Eye (tissue), 1 donor: Measurements from ENCODE around the gene DERL3.

Source experiments
- DNase-seq: peaks from one replicate; pipeline ENCODE4 v3.0.0-alpha.2; 2015

The DERL3 gene

DNA sequence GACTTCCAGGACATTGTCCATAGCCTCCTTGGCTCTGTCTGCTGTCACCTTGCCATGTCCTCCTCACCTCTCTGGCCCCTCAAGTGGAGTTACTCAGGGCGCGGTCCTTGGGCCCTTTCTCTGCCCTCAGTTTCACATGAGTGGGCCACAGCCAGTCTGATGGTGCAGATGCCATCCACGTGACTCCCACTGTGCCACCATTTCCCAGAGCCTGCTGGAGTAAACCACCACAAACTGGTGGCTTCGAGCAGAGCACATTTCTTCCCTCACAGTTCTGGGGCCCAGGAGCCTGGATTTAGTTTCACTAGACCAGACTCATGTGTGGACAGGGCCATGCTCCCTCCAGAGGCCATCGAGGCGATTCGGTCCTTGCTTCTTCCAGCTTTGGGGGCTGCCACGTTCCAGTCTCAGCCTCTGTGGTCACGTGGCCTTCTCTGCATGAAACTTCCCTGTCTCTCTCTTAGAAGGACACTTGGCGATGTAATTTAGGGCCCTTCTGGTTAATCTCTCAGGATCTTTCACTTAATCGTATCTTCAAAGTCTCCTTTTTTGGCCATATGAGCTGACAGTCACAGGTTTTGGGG is 37.5 kb downstream of the DERL3 start:
- no peak for DNase-seq

DNA sequence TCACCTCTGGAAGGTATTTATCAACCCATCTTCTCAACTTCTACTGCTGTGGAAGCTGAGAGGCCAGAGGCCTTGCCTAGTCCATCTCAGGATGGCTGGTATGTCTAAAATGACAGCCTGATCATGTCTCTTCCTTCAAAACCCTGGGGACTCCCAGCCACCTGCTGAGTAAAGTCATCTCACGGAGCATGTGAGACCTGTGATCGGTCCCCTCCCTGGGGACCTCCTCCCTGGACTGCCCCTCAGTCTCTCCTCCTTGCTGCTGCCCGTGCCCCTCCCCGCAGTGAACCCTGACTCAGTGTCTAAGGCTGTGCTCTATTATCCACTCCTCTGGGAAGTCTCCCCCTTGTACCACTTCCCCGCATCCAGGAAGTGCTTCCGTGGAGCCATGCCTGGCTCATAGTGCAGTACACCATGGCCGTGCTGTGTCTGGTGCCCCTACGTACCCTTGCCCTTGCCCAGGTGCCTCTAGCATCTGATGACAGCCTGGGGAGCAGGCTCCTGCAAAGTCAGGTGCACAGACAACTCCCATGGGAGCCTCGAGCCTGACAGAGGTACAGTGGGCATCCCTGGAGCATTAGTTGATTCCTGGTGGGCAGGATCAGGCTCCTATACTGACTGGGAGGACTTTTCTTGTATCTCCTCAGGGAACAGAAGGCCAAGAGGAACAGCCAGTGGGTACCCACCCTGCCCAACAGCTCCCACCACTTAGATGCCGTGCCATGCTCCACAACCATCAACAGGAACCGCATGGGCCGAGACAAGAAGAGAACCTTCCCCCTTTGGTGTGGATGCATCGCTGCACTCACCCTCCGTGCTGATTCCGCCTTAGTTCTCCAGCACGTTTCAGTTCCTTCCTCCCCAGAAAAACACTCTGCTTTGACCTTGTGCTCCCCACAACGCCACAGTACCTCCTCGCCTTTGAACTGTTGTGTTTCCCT is 38.2 kb downstream of the DERL3 start:
- DNase-seq, result no peak

DNA sequence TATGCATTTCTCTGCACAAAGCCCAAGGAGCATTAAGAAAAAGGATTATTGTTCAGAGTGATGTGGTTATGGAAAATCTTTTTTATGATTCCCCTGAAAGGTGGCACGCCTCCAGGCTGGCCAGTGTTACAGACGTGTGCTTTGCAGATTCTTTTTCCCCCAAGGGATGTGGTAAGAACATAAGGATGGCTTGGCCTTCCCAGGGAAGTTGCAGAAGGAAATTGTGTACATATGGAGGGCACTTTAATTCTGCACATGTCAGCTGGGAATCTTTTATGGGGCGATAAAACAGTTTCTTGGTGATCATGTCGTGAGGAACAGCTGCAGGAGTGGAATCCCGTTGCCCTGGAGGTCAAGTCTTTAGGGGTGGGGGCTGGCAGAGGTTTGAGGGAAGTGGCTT is 42.3 kb downstream of the DERL3 start:
- no peak for DNase-seq

GRCh38 chr22:23793326-23793725 is 45.5 kb downstream of the DERL3 start:
- DNase-seq, result no peak

GRCh38 chr22:23791738-23792645 is 46.8 kb downstream of the DERL3 start:
- no peak for DNase-seq

- DNase-seq, result peak; percentile 70
Measured at GRCh38 chr22:23790819-23791737, 47.7 kb downstream of the DERL3 start.

GRCh38 chr22:23789638-23790037 is 49.2 kb downstream of the DERL3 start:
- no peak for DNase-seq

- no peak for DNase-seq
Measured at GRCh38 chr22:23789121-23789520, 49.7 kb downstream of the DERL3 start.

DNA sequence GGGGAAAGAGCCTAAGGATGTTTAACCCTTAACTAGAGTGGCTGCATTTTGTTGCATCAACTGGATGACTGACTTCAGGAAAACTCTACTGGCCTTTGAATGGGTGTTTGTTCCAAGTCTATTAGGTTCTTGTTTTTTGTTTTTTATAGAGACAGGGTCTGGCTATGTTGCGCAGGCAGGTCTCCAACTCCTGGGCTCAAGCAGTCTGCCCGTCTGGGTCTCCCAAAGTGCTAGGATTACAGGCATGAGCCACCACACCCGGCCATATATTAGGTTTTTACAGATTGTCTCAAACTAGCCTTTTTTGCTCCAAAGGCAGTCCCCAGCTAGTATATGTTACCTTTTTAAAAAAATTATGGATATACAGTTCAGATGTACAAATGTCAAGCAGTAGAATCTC is 50.9 kb downstream of the DERL3 start:
- DNase-seq, result no peak

DNA sequence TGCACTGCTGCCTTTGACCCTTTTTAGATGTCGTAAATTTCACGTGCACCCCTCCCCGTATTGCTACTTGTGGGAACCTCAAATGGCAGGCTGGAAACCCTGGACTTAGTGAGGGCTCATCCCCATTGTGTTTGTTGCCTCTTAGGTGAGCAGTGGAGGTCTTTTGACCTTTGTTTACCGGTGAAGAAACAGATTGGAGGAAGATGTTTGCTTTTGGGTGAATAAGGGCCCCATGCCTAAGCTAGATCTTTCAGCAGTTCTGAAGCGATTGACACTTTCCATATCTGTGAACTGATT is 51.3 kb downstream of the DERL3 start:
- DNase-seq, result no peak

DNA sequence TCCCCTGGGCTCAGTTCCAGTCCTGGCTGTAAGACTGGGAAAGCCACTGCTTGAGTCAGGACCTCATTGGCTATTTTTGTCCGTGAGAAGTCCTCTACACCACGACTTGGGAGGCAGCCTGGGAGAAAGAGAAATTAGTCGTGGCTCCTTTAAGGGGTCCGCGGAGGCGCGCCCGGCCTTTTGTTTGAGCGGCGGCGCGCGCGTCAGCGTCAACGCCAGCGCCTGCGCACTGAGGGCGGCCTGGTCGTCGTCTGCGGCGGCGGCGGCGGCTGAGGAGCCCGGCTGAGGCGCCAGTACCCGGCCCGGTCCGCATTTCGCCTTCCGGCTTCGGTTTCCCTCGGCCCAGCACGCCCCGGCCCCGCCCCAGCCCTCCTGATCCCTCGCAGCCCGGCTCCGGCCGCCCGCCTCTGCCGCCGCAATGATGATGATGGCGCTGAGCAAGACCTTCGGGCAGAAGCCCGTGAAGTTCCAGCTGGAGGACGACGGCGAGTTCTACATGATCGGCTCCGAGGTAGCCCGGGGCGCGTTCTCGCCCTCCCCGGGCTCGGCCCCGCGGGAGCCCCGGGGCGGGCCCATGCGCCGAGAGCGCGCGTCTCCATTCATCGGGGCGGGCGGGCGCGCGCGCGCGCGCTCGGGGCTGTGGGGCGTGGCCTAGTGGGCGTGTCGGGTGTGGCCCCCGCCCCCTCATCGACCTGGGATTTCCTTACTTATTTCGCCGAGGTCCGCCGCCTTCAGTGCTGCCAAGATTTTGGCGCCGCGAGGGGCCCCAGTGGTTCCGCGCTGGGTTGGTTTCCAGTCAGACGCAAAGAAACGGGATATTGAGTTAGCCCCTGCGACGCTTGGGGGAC is 51.8 kb downstream of the DERL3 start, which contains the start of gene SMARCB1:
TSS of gene SMARCB1 (plus strand) at position 215 of the 848 bp plus-strand sequence. CDS start at position 419, 204 bp downstream.
- peak; percentile 97 for DNase-seq

DNA sequence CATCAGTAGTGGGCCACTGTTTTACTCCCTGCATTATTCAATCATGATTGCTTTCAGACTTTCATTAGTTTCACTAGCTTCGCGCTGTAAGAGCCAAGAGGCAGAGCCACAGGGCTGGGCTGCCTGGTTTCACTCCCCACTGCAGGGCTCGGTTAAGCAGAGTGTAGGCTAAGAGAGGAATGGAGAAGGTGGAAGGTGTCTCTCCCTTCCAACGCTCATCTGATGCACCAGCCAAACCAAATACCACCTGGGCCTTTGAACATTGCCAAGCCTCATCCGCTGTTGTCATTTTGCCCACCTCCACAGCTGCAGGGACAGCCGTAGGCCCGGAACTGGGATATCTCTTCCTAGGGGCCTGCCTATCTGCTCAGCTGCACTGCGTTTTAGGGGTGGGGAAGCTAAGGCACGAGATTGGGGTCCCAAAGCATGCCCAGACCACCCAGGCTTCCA is 52.5 kb downstream of the DERL3 start:
- DNase-seq, result no peak
